22Rv1 (cell line): Measurements from ENCODE around the gene GLB1L2.

Experiments
- H3K27ac ChIP-seq: fragments of 450-650 bp; 2 replicates; pipeline ENCODE4 v1.5.1; 2017
- CTCF ChIP-seq: fragments of 450-650 bp; IDR thresholded peaks from 2 replicates; pipeline ENCODE4 v1.5.1; 2017; ENCODE audit warnings: mild to moderate bottlenecking
- ZFX ChIP-seq: fragments of 450-650 bp; IDR thresholded peaks from 2 replicates; pipeline ENCODE4 v1.6.1; 2017; ENCODE audit warnings: antibody characterized with exemption, borderline replicate concordance

The GLB1L2 gene

DNA sequence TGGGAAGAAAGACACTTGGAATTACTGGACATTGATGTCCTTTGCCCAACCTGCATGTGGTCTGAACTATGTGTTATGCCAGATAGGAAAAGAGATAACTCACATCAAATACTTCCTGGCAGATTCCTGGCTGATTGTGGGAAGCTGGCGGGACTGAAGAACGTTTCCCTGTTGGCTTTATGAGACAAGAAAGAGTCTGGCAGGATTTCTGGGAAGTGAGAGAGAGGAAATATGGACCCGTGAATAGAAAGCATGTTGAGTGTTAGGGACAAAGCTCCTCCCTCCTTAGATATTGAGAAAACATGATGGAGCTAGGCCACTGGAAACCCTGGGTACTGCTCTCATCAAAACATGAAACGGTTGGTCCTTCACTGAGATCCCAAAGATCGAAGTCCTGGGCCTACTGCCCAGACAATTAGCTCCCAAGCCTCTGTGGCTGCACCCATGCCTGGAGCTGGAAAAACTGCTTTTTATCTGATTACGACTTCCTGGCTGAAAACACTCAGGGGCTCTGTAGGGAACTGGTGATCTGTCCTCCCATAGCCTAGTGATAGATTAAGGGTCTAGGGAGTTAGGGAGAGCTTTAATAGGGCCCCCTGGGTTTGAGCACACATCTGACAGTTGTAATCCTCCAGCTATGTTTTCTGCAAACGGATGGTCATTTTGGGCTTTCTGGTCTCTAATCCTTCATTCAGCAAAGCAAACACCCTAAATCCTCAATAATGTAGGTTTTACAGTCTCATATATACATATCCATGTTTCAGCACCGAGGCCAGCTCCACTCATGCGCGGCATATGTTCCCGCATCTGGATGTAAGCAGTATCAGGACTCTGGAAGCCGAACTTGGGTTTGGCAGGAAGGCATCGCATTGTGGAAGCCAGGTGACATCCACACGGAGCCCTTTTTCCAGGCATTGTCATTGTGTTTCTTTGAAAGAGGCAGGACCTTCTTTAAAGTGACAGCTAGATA, 86.4 kb downstream of the GLB1L2 start:
- TF ChIP-seq CTCF (no peak), ZFX (no peak)
- H3K27ac ChIP-seq, result no peak overlapping the region

- no peak overlapping the region for H3K27ac ChIP-seq
- no peak for TF ChIP-seq ZFX
- no peak for TF ChIP-seq CTCF
Observed at GRCh38 chr11:134423106-134423505, 91.3 kb downstream of the GLB1L2 start.

GRCh38 chr11:134425413-134425812, 93.6 kb downstream of the GLB1L2 start:
- no peak overlapping the region for H3K27ac ChIP-seq
- no peak for TF ChIP-seq CTCF
- TF ChIP-seq ZFX, result no peak
